Heart left ventricle (tissue), 13 donors: Measurements from ENCODE around the gene LRIG1.

Experiments used
- POLR2A ChIP-seq, 2 donors: fragments of 450-650 bp; IDR thresholded peaks; one replicate each; pipeline ENCODE4 v1.6.1; 2017; ENCODE audit warnings: antibody characterized with exemption in 2 of 2, mild to moderate bottlenecking in 2 of 2, moderate library complexity in 2 of 2
- TF ChIP-seq, protein P1 (sequence below), 12 donors: fragments of 200-600 bp; sonication (generic) in 4 of 12; IDR thresholded peaks; one replicate each; pipeline versions ENCODE4 v1.5.0 to v1.8.0; 2018 to 2022; ENCODE audit warnings: antibody characterized with exemption in 12 of 12, mild to moderate bottlenecking in 5 of 12
- donor health status: ischemic (EF 13 %, LVEDD 7.1; RV severe dilation, severe dysfunction).
- donor health status: DM: no; HTN: yes; CAD: no.
- donor health status: DM: no; HTN: no; CAD: no.
- donor health status: ischemic (EF 25% LVEDD 6.9; RV normal size, moderate dysfunction).
- donor health status: ischemic (EF 25% LVEDD 5.7; RV mildly dilated, moderate dysfunction).
- donor health status: ischemic (EF 35%, LVEDD 5.7; RV mildly dilated, moderate dysfunction).
- donor health status: nonischemic (EF 11% LVEDD 7.7; RV severe dilation, severe dysfunction).
- donor health status: DM: yes; HTN: yes; CAD: no.
- donor health status: PGD.
- donor health status: ischemic (EF 29% LVEDD 5.4; RV normal size, mild dysfunction).
- donor health status: nonischemic (EF 23%, LVEDD 6.1; RV moderate dilation, normal function).

DNA sequence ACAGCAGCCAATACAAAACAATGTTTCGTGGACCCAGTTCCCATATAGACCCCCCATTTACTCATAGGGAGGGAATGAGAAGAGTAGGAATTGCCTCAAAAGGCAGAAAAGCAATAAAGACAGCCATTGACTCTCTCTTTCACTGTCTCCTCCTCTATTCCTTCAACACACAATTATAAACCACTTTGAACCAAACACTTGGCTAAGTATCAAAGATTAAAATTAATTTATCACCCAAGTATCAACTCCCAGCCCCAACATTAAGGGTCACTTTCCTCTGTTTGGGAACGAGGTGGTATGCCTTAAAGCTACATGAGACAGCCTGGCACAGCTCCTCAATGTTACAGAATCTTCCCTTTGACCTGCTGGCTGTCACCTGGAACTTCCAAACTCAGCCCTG is 16.4 kb upstream of the LRIG1 start:
- no peak for TF ChIP-seq POLR2A (IDR thresholded peaks at IDR 0.05)
- TF ChIP-seq, protein P1, sequence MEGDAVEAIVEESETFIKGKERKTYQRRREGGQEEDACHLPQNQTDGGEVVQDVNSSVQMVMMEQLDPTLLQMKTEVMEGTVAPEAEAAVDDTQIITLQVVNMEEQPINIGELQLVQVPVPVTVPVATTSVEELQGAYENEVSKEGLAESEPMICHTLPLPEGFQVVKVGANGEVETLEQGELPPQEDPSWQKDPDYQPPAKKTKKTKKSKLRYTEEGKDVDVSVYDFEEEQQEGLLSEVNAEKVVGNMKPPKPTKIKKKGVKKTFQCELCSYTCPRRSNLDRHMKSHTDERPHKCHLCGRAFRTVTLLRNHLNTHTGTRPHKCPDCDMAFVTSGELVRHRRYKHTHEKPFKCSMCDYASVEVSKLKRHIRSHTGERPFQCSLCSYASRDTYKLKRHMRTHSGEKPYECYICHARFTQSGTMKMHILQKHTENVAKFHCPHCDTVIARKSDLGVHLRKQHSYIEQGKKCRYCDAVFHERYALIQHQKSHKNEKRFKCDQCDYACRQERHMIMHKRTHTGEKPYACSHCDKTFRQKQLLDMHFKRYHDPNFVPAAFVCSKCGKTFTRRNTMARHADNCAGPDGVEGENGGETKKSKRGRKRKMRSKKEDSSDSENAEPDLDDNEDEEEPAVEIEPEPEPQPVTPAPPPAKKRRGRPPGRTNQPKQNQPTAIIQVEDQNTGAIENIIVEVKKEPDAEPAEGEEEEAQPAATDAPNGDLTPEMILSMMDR (IDR thresholded peaks at IDR 0.05): no peak
